Occipital lobe (tissue), 2 donors: ENCODE measurements around the gene CFAP69. TPM values are rescaled to one million over a fixed set of nuclear protein-coding genes. Genes with fewer than 3 reads are reported as not detected.
"Not testable (repeated sequence)": the region's sequence is repeated elsewhere in the genome, so short reads cannot be mapped to it uniquely, and the experiment has no call there.

Source experiments
- DNase-seq: peaks from one replicate; lab custom pipeline; 2025; lab: John Stamatoyannopoulos, UW
- total RNA-seq: library from RNA; depleted of rRNA; stranded (reverse); fragments of >200 nt; gene quantifications from one replicate; pipeline ENCODE4 v1.2.3, GENCODE V29; 2014

CFAP69 gene
- total RNA-seq, 1 donor from 2014 or later, result 6.2 TPM

DNA sequence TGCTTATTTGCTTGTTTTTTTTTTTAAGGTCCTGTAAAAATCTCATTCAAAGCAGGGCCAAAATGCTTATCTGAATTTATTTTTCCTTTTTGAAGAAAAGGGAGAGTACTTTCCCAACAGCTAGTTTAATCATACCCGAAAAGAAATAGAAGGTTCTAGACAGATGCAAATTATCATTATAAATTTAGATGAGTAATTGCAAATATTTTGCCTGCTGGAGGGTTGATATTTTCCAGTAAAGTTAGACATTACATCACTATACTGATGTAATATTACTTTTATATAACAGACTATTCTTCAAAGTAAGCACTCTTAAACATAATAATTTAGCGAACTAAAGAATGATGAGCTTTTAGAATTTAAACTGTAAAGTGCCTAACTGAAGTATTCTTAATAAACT lies 14.1 kb upstream of the CFAP69 start:
- no peak for DNase-seq

DNA sequence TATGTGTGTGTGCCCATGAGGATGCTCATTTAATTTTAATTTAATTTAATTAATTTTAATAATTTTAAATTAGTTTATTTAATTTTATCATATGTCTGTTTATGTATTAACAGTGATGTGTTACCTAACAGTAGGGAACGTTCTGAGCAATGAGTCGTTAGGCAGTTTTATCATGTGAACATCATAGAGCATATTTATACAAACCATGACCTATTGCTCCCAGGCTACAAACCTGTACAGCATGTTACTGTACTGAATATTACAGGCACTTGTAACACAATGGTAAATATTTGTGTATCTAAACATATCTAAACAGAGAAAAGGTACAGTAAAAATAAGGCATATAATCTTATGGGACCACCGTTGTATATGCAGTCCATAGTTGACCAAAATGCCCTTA lies 13.7 kb upstream of the CFAP69 start:
- DNase-seq, result no peak

DNA sequence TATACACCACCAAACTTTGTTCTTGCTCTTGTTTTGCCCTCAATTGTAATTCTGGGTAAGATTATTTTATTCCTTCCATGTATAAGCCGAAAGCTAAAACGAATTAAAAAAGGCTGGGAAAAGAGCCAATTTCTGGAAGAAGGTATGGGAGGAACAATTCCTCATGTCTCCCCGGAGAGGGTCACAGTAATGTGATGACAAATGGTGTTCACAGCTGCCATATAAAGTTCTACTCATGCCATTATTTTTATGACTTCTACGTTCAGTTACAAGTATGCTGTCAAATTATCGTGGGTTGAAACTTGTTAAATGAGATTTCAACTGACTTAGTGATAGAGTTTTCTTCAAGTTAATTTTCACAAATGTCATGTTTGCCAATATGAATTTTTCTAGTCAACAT lies 12.5 kb upstream of the CFAP69 start:
- DNase-seq, result no peak

DNA sequence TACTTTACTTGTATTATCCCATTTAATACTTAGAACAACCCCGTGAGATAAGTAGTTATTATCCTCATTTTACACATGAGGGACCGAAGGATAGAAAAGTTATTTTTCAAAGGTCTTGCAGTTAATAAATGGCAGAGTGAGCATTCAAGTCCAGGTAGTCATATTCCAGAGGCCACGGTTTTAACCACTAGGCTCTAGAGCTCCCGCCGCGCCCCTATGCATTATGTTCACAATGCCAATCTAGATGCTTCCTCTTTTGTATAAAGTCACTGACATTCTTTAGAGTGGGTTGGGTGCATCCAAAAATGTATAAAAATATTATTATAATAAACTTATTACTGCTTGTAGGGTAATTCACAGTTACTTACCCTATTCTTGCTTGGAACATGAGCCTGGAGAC lies 11.4 kb upstream of the CFAP69 start:
- DNase-seq, result no peak

DNA sequence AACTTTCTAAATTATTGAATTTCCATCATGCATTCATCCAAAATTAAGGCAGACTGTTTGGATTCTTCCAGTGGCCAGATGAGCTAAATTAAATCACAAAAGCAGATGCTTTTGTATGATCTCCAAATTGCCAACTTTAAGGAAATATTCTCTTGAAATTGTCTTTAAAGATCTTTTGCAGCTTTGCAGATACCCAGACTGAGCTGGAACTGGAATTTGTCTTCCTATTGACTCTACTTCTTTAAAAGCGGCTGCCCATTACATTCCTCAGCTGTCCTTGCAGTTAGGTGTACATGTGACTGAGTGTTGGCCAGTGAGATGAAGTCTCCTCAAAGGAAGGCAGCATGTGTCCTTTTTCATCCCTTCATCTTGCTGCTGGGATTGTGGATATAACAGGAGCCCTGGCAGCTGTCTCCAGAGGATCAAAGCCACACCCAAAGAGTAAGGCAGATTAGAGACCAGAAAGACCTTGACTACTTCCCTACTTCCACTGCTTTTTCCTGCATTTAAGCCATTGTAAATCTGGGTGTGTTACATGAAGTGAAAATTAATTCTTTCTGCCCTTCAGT lies 8.2 kb upstream of the CFAP69 start:
- DNase-seq, result no peak

DNA sequence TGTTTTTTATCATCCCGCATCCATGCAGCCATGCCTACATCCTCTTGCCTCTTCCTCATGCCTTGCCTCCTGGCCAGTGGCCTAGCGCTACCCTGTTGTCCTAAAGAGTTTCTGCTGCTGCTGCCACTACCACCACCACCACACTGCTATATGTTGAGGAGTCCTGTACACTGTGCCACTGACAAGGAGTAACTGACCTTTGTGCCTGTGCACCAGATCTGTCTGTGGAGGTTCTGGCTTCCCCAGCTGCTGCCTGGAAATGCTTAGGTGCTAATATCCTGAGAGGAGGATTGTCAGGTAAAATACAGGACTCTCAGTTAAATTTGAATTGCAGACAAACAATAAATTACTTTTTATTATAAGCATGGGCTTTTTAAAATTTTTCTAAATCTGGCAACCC lies 7.0 kb upstream of the CFAP69 start:
- no peak for DNase-seq

DNA sequence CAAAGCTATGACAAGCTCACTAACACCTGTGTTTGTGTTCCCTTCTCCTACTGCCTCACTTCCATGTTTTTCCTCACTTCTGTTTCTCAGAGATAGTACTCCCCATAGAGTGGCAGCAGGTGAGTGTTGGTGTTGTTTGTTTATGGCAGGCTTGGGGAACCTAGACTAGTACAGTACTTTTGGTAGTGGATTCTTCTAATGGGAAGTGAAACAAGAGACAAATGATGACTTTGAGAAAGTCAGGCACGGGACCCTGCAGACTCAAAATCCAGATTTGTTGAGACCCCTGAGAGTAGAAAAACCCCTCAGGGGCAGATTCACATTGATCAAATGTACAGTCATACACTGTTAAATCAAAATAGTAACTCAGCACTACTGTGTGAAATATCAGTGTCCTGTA lies 6.4 kb upstream of the CFAP69 start:
- DNase-seq, result no peak

DNA sequence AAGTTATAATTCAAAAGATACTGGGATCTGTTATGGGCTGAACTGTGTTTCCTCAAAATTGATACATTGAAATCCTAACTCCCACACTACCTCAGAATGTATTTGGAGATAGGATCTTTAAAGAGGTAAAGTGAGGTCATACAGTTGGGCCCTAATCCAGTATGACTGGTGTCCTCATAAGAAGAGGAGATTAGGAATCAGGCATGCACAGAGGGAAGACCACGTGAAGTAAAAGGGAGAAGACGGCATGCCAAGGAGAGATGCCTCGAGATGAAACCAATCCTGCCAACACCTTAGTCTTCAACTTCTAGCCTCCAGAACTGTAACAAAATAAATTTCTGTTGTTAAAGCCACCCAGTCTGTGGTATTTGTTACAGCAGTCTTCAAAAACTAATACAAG lies 5.9 kb upstream of the CFAP69 start:
- DNase-seq, result no peak

DNA sequence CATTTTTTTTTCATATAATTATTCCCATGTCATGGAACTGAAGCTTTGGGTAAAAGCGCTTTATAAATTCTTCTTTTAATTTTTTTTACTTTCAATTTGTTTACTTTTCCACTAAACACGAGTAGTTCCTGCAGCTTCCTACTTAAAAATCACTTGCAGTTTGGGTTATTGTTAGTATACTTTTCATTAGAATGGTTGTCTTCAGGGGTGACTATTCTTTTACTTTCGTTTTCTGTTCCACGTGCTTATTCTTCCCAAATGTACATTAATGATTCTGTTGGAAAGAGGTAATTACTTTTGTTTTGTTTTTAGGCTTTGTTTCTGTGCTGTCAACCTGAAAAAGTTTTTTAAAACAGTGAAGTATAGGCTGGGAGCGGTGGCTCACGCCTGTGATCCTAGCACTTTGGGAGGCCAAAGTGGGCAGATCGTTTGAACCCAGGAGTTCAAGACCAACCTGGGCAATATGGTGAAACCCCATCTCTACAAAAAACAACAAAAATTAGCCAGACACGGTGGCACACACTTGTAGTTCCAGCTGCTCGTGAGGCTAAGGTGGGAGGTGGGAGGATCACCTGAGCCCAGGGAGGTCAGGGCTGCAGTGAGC lies 5.2 kb upstream of the CFAP69 start:
- DNase-seq, result no peak

DNA sequence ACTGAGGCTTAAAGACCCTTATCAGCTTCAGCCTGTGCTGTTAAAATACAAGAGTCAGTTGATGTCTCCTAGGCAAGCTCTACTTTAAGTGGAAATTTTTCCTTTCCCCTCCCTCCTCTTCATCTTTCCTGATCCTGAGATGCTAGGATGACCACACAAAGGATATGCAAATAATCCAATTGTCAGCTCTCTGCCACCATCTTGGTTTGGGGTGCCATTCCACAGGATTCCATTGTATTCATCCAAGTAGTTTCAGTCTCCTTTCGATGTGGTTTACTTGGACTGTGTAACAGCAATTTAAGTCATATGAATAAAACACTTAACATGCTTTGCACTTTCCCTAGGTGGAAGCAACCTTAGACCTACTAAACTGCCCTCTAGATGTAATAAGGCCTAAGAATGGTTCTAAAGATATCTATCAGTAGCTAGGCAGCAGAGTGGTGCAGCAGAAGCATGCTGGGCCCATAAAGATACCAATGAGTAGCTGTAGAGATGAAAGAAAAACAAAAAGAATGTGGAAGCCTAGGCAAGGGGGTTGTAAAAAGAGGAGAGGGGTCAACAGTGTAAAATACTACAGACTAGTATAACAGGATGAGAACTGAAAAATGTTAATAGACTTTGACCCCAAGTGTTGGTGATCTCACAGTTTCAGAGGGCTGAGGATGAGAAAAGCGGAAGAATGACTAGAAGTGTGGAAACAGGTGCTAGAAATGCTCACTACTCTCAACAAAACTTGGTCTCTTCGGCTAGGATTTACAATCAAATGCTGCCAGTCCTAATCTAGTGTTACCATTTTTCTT lies 2.4 kb upstream of the CFAP69 start:
- DNase-seq, result no peak

DNA sequence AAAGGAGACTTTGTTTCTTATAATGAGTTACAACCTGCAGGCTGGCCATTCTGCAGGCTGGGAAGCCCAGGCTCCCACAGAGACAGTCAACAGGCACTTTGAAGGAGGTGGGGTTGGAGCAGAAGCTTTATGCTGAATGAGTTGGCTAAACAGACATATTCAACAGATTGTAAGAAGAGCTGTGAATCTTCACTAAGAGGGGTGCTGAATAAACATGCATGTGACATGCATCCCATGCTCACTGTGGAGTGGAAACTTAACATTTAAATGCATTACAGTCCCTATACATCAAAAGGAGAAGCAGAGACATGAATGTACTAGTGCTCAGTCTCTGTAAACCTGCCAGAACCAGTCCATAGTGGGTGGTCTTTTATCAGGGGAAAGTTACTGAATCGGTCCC lies 1.4 kb upstream of the CFAP69 start:
- DNase-seq, result no peak

DNA sequence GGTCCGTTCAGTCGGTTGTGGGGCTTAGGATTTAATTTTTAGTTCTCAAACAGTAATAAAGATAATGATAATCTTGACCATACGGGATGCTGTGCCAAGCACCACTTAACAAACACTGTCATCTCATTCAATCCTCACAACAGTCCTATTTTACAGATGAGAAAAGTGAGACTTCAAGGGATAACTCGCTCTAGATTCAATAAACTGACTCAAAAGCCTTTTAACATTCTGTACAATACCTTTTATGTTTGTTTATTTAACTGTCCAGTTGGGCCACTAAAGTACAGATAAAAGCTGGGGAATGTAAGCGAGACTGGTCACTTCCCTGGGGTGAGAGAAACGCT lies 437 bp upstream of the CFAP69 start:
- DNase-seq, result no peak

DNA sequence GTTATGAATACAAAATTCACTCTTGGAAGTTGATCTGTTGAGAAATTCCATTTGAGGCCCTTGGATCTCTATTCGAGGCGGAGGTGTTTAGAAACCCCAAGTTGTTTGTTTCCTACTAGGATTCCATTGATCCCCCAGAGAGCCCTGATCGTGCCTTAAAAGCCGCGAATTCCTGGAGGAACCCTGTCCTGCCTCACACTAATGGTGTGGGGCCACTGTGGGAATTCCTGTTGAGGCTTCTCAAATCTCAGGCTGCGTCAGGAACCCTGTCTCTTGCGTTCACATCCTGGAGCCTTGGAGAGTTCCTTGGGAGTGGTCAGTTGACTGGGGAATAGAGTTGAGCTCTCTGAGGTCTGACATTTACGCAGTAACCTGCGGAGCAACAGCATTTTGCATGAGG lies 1.2 kb downstream of the CFAP69 start:
- DNase-seq, result no peak

DNA sequence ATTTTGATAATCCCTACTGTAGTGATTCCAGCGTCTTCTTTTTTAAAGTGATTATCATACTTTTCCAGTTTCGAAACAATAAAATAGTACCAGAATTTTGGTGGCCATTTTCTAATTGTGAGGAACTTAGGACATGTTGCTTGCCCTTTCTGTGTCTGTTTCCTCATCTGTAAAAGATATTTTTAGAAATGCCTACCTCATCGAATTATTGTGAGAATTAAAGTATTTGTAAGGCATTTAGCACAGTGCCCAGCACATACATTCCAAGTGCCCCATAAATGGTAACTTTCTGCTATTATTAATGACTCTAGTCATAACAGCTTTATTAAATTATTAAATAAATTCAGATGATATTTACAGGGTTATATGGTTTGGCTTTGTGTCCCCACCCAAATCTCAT lies 3.7 kb downstream of the CFAP69 start:
- DNase-seq, result no peak

DNA sequence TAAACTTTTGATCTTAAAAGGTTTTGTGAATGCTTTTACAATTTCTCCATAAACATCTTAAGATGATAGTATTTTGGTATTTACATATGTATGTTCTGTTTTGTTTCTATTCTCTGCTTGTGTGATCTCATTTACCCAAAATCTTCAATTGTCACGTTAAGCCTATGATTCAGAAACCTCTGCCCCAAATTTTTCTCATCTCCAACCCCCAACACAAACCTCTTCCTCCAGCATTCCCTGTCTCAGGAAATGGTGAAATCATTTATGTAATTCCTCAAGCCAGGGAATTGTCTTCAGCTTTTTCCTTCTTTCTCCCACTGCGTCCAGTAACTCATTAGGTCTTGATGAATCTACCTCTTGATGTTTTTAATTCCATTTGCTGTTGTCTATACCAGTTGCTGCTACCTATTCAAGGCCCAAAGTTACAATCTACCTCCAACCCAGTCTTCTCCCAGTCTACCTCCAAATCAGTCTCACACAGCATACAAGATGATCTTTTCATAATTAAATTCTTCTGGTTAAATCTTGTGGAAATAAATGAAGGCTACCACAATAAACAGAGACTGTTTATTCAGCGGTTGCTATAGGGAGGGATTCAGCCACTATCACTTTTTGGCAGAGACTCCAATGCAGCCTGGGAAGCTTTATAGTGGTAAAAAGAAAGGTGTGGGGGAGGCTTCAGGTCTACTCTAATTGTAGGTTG lies 5.8 kb downstream of the CFAP69 start:
- no peak for DNase-seq

DNA sequence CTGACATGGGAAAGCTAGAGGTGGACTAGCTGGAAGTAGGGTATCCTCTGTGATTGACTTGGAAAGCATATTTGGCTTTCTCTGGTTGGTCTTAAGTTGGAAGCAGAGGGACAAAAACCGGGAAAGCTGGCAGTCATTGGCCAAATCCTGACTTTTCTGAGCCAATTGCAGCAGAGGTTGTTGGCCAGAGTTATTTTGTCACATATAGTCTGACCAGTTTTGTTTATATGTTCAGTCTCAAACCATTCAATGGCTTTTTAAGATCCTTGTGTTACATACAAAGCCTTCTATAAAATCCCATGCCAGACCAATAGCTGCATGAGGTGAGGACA lies 6.3 kb downstream of the CFAP69 start:
- no peak for DNase-seq

DNA sequence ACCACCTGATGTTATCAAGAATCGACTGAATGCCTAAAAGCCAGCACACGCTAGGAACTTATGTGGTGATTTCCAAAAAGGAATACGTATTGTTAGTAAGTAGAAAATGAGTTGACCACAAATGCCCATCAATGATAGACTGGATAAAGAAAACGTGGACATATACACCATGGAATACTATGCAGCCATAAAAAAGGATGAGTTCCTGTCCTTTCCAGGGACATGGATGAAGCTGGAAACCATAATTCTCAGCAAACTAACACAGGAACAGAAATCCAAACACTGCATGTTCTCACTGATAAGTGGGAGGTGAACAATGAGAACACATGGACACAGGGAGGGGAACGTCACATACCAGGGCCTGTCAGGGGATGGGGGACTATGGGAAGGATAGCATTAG lies 11.0 kb downstream of the CFAP69 start:
- not testable (repeated sequence) for DNase-seq

DNA sequence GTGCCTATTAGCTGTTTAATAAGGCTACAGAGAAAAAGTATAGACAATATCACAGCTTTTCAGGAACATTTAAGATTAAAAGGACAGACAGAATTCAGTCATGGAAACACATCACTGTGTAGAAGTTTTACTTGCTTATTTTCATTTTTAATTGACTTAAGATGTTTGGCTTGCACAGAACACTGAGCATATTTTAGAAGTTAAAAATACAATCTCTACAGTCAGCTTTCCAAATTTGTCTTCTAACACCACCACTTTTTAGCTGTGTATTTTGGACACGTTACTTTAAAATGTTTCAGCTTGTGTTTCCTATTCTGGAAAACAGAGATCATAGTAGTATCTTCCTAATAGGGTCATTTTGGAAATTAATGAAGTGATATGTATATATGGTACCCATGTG lies 11.8 kb downstream of the CFAP69 start:
- DNase-seq, result no peak

DNA sequence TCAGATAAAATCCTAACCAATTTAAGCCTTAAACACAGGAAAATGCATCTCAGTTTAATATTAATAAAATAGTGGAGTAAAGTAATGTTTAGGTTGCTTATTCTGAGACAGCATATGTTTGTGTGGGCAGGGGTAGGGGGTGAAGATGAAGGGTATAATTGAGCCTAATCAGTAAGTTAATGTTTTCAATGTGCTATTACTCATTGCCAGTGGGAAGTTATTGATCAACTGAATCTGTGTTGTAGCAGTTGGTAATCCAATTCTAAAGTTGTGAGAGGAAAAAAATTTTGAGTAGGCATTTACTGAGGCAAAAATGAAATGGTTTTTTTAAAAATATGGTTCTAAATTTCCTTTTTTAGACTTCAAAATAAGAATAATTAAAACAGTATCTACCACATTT lies 16.5 kb downstream of the CFAP69 start:
- no peak for DNase-seq

DNA sequence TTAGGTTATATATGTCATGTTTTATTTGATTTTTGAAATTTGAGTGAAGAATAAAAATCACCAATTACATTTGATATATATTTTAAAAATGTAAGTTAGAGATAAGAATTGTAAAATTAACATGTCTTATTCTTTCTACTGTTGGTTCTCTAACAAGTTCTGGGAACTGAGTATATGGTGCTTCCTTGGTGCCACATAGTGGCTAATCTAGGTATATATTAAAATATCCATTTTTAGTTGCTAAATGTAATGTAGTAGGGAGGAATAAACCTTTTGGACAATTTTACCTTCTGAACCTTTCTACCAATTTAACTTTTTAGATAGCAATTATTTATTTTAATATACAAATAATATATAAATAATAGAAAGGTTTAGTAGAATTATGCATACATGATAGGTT lies 17.5 kb downstream of the CFAP69 start:
- DNase-seq, result no peak

DNA sequence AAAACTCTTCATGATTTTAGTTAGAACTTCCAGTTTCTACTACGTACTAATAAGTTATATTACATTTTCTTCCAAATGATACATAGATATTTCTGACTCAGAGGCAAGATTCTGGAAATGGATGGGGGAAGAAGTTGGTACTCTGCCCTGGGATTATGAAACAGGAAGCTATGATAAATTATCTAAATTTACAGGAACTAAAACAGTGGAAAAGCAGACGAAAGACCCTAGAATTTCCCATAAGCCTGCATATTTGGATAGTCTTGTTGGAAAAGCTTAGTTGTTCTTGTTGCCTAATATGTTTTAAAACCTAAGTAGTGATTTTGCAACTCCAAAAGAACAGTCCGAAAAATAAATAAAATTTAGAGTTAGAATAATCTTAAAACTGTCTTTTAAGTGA lies 21.8 kb downstream of the CFAP69 start:
- DNase-seq, result no peak

DNA sequence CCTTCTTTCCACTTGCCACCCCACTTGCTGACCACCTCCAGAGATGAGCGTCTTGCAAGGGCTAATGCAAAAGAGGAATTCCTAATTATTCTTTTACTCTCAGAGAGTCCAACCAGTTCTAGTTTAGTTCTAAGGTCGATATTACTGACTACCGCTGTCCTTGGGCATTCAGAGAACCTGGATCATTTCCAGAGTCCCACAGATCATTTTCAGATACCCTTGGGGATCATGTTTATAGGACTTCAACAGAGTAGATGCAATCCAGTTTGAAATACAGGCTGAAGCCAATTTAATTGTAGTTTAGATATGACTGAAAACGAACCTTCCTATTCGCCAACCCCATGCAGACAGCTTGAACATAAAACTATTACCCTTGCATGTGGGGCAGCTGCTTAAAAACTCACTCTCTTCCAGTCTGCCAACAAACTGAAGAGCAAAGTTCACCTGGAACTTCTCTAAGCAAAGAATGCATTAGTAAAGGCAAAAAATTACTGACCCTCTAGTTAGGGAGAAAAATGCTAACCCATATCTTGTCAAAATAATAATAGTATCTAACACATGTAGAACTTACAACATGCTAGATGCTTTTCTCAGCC lies 22.4 kb downstream of the CFAP69 start:
- no peak for DNase-seq
